ENCODE data around the gene ORC1. TPM values are rescaled to one million over a fixed set of nuclear protein-coding genes. Genes with fewer than 3 reads are reported as not detected.

The ORC1 gene
- total RNA-seq, 4 donors from 2014 or later, result 0.12 to 0.72 (median 0.57) TPM

DNA sequence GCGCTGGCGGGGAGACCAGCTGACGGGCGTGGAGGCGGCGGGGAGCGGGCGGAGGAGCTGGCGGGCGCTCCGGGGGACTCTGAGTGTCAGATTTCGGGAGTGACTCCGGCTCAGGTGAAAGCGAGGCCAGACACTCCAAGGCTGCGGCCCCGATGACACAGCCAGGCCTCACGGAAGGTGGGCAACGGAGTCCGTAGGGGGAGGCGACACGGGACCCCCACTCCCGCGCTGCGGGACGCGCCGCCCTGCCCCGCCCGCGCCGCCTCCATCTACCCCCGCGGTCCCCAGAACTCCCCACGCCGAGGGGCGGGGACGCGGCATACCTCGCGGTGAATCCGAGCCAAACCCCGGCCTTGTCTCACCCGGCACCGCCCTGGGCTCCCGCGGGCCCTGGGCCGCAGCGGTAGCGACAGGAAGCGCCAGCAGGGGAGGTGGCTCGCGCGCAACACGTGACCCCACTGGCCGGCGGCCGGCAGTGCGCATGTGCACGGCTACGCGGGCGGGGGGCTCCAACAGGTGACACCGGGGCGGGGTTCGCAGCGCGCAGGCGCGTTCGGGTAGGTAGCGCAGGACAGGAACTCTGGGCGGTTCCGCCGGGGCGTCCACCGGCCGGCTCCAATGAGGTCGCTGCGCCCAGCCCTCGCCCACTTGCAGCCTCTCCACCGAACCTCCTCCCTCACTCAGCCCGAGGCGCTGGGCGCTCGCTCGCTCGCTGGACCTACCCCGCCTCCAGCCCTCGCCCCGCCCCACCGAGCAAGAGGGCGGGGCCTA, 38.3 kb downstream of the ORC1 start, which contains the start of gene CC2D1B:
CC2D1B (minus strand) TSS at position 460 of the 771 bp plus-strand sequence. CDS start 1,585 bp downstream, outside the sequence.
- Histone ChIP-seq H3K4me1 (peaks cover 0 to 48% (median 14%) of the 10 kb centered on the region in 3 donors), H3K9me3 (no peaks in the 10 kb centered on the region), H3K36me3 (peaks cover 0 to 34% of the 10 kb centered on the region in 2 donors), H3K4me3 (peak within 1 kb of the TSS; percentile 84 to 94), H3K27ac (peak within 1 kb of the TSS; percentile 91 to 97 (median 94)), H3K27me3 (no peaks in the 10 kb centered on the region)
- TF ChIP-seq EP300 (IDR thresholded peaks at IDR 0.05), result no peak
- TF ChIP-seq, protein P1, sequence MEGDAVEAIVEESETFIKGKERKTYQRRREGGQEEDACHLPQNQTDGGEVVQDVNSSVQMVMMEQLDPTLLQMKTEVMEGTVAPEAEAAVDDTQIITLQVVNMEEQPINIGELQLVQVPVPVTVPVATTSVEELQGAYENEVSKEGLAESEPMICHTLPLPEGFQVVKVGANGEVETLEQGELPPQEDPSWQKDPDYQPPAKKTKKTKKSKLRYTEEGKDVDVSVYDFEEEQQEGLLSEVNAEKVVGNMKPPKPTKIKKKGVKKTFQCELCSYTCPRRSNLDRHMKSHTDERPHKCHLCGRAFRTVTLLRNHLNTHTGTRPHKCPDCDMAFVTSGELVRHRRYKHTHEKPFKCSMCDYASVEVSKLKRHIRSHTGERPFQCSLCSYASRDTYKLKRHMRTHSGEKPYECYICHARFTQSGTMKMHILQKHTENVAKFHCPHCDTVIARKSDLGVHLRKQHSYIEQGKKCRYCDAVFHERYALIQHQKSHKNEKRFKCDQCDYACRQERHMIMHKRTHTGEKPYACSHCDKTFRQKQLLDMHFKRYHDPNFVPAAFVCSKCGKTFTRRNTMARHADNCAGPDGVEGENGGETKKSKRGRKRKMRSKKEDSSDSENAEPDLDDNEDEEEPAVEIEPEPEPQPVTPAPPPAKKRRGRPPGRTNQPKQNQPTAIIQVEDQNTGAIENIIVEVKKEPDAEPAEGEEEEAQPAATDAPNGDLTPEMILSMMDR (IDR thresholded peaks at IDR 0.05), result peak in 3 of 4 experiments; percentile 38 to 61 (median 53)
- peak; percentile 92 for TF ChIP-seq POLR2AphosphoS5 (IDR thresholded peaks at IDR 0.05)
- peak; percentile 91 to 94 for TF ChIP-seq POLR2A (IDR thresholded peaks at IDR 0.05)
- peak; percentile 98 for ATAC-seq
- WGBS, 2 donors (ENCODE audit: low coverage in 1 of 2), result no CpG with 5 or more reads among the region's 92 CpGs

DNA sequence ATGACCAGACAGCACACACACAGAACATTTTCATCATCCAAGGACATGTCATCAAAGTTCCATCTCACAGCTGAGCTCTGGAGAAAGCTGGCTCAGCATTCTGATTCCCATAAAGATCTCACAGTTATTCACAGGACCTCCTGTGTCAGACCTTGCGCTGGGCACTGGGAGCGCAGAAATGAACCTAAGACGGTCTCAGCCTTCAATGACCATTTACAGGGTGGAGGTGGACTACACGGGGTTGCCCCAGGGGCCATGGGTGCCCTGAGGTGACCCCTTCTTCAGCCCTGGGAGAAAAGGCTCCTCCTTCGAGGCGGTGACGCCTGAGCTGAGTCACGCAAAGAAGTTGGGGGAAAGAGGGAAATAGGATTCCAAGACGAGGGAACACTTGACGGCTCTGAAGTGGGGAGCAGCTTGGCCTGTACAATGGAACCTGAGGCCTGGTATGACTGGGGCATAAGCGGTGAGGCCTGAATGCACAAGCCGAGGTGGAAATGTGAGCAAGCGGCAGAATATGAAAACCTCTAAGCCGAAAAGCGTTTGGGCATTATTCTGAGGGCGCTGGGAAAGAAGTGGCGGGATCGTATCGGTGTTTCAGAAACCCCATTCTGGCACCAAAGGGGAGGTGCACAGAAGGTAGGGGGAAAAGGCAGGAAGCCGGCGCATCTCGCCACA, 39.0 kb downstream of the ORC1 start:
- no peaks in the 10 kb centered on the region for H3K9me3 ChIP-seq
- peak; percentile 21 for ATAC-seq
- H3K4me1 ChIP-seq, result peaks cover 0 to 48% (median 14%) of the 10 kb centered on the region in 3 donors
- H3K4me3 ChIP-seq, result peak overlapping the region; percentile 84 to 94
- peaks cover 0 to 42% of the 10 kb centered on the region in 2 donors for H3K36me3 ChIP-seq
- WGBS, 2 donors (ENCODE audit: low coverage in 1 of 2), result 0 to 1% methylated on average over 11 to 14 of the region's 22 CpGs
- H3K27me3 ChIP-seq, result no peaks in the 10 kb centered on the region
- TF ChIP-seq EP300 (IDR thresholded peaks at IDR 0.05) (no peak), POLR2AphosphoS5 (IDR thresholded peaks at IDR 0.05) (peak; percentile 59), POLR2A (IDR thresholded peaks at IDR 0.05) (no peak)
- TF ChIP-seq, protein P1 (IDR thresholded peaks at IDR 0.05), result no peak
- H3K27ac ChIP-seq, result peak overlapping the region; percentile 91 to 97 (median 94)

DNA sequence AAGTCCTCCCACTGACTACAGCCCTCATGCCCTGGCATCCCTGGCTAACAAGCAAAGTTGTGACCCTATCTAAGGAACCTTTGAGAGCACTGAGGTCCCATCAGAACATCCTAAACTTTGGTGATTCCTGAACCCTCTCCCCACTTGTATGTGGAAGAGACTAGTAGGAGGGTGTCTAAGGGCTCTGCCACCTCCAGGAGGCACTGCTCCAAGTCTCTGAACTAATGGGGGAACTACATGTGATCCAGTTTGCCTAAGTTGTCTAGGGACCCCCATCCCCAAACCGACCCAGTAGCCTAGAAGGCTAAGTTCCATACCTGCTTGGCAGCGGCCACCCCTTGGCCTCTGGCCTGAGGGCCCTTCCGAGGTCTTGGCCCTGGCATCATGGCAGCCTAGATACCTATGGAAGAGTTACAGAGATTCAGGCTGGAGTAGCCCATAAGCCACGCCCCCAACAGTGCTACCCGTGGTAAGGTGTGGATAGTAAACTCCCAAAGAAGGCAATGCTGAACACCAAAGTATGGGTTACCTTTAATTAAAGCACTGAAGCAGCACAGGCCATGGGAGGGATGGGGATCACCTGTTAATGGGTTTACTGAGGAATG, 39.9 kb downstream of the ORC1 start:
- Histone ChIP-seq H3K4me3 (peak overlapping the region in 1 of 2 donors; percentile 94), H3K4me1 (peaks cover 0 to 48% (median 14%) of the 10 kb centered on the region in 3 donors), H3K27me3 (no peaks in the 10 kb centered on the region), H3K36me3 (peaks cover 0 to 50% of the 10 kb centered on the region in 2 donors), H3K9me3 (no peaks in the 10 kb centered on the region), H3K27ac (peak overlapping the region in 3 of 4 donors; percentile 17 to 97 (median 96))
- WGBS, 2 donors (ENCODE audit: low coverage in 1 of 2), result 60% methylated on average over 1 of the region's 5 CpGs; no CpG with 5 or more reads in 1 of the 2 donors
- no peak for TF ChIP-seq POLR2A (IDR thresholded peaks at IDR 0.05)
- TF ChIP-seq, protein P1 (IDR thresholded peaks at IDR 0.05), result no peak
- TF ChIP-seq EP300 (IDR thresholded peaks at IDR 0.05), result no peak
- no peak for TF ChIP-seq POLR2AphosphoS5 (IDR thresholded peaks at IDR 0.05)
- no peak for ATAC-seq

DNA sequence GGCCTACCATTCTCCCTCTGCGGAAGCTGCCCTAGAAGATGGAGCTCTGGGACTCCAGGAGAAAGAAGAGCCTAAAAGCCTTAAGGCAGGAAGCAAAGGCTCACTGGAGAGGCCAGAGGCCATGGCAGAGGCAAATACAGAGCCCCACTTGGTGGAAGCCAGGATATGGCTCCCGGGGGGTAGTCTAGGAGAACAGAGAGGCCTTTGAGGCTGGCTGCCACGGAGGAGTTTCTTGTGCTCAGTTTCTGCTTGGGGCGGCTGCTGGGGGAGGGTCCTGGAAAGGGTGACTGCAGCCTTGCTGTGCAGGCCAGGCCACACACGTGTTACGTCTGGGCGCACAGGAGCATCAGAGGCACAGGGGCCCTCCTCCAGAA, 43.6 kb downstream of the ORC1 start:
- H3K9me3 ChIP-seq, result no peaks in the 10 kb centered on the region
- 81 to 87% methylated on average over 5 to 6 of the region's 7 CpGs for WGBS, 2 donors (ENCODE audit: low coverage in 1 of 2)
- no peak for ATAC-seq
- H3K4me3 ChIP-seq, result no peak overlapping the region
- no peaks in the 10 kb centered on the region for H3K27me3 ChIP-seq
- peaks cover 0 to 88% of the 10 kb centered on the region in 2 donors for H3K36me3 ChIP-seq
- TF ChIP-seq, protein P1 (IDR thresholded peaks at IDR 0.05), result no peak
- TF ChIP-seq EP300 (IDR thresholded peaks at IDR 0.05), result no peak
- TF ChIP-seq POLR2A (IDR thresholded peaks at IDR 0.05), result no peak
- no peak for TF ChIP-seq POLR2AphosphoS5 (IDR thresholded peaks at IDR 0.05)
- peaks cover 0 to 35% (median 9%) of the 10 kb centered on the region in 3 donors for H3K4me1 ChIP-seq
- no peak overlapping the region for H3K27ac ChIP-seq
